GM21825 (cell line): ENCODE results near the gene ICE2.

ENCODE experiments used
- ATAC-seq: cut with Tn5 transposase; IDR thresholded peaks from one replicate; pipeline ENCODE4 v1.9.1; 2021; ENCODE audit warnings: mild to moderate bottlenecking, moderate library complexity; ENCODE audit not compliant: unreplicated experiment

Gene ICE2, protein sequence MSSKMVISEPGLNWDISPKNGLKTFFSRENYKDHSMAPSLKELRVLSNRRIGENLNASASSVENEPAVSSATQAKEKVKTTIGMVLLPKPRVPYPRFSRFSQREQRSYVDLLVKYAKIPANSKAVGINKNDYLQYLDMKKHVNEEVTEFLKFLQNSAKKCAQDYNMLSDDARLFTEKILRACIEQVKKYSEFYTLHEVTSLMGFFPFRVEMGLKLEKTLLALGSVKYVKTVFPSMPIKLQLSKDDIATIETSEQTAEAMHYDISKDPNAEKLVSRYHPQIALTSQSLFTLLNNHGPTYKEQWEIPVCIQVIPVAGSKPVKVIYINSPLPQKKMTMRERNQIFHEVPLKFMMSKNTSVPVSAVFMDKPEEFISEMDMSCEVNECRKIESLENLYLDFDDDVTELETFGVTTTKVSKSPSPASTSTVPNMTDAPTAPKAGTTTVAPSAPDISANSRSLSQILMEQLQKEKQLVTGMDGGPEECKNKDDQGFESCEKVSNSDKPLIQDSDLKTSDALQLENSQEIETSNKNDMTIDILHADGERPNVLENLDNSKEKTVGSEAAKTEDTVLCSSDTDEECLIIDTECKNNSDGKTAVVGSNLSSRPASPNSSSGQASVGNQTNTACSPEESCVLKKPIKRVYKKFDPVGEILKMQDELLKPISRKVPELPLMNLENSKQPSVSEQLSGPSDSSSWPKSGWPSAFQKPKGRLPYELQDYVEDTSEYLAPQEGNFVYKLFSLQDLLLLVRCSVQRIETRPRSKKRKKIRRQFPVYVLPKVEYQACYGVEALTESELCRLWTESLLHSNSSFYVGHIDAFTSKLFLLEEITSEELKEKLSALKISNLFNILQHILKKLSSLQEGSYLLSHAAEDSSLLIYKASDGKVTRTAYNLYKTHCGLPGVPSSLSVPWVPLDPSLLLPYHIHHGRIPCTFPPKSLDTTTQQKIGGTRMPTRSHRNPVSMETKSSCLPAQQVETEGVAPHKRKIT

DNA sequence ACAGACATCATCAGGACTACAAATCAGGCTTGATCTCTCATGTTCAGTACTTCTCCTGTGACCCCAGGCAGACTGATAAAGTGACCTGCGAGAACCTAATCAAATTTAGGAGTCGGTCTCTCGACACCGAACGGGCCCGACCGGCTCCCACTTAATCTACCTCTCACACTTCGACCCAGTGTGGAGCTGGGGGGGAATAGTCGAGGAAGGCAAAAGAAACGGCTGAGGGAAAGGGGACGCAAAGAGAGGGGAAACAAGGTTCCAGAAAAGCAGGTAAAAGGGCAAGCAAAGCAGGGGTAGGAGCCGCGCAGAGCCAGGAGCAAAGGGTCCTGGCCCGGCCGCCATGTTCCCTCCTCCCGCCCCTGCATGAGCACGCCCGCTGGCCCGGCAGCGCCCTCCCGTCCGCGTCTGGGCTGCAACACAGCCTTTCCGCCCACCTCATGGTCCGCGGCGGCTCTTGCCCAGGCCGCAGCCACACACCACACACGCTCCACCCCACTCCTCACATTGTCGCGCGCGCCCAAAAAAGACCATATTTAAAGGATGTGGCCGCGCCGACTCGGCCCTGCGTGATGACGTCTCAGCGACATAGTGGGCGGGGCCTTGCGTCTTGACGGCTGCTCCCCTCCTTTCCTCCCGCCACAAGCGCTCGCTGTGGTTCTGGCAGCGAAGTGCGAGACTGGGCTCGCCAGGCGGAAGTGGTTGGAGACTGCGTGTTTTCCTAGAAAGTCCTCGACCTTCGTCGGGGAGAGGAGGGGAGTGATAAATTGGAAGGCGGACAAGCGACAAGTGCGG lies at the start of gene ICE2:
TSS of gene ICE2 (minus strand) at position 577 of the 795 bp plus-strand sequence. CDS start 1,165 bp downstream, outside the sequence.
- peak; percentile 79 for ATAC-seq

DNA sequence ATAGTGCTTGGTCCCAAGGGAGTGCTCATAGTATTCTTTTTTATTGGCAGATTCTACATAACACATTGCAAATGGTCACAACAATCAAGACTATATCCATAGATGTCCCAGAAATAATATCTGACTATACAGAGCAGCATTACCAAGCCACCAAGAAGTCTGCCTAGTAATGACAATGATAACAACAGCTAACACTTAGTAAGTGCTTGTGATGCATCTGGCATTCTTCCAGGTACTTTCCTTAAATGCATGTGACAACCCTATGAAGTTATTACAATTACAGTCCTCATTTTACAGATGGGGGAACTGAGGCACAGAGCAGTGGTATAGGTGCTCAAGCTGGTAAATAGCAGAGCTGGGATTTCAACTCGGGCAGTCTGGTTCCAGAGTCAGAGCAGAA lies 49.6 kb upstream of the ICE2 start:
- no peak for ATAC-seq

- ATAC-seq, result no peak
Measured at GRCh38 chr15:60527456-60527855, 48.5 kb upstream of the ICE2 start.

DNA sequence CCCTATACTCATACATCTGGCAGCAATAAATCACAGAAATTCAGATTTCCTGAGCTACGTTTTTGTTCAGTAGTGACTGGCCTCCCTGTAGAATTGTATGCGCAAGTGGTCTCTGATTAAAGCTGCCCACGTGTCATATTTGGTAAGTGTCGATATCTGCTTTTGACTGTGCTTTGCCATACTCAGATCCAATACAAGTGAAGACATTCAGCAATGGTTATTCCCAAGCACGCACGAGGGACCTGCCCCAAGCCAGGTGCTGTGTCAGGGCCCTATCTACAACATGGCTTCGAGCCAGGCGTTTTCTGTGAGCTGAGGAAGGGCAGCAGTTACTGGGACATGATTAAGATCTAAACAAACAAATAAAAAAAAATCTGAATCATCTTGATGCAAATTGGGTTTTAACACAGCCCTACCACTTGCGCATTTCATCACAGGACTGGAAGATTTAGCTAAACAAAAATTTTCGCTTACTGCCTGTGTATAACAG lies 47.2 kb upstream of the ICE2 start:
- no peak for ATAC-seq

DNA sequence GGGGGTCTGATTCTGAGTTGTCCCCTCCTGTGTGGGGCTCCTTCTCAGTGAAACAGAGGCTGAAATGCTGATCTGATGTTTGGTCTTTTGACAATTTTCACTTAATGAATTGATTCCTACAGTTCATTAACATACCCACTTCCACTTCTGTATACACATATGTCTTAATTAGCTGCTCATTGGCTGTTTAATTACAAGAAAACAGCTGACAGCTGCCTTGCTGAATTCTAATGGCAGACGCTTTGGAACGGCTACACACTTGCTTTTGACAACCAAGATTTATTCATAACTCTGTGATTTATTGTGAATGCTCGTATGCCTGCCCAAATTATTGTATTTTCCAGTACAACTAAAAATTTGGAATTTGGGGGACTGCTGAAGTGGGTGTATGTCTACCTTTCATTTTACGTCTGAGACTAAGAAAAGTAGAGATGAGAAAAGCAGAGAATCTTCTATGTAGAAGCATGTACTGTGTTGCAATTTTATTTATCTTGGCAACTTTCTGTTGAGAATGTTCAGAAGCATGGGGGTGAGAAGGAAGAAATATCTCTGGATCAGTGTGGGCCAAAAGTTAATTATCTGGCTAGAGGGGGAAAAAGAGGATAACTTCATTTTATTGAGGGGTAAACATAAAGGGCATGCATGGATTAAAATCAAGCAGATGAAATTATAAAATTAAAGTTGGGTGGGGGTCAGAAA lies 46.5 kb upstream of the ICE2 start:
- no peak for ATAC-seq

GRCh38 chr15:60523056-60523455 lies 44.1 kb upstream of the ICE2 start:
- ATAC-seq, result no peak

GRCh38 chr15:60520825-60521368 lies 42.0 kb upstream of the ICE2 start:
- no peak for ATAC-seq

DNA sequence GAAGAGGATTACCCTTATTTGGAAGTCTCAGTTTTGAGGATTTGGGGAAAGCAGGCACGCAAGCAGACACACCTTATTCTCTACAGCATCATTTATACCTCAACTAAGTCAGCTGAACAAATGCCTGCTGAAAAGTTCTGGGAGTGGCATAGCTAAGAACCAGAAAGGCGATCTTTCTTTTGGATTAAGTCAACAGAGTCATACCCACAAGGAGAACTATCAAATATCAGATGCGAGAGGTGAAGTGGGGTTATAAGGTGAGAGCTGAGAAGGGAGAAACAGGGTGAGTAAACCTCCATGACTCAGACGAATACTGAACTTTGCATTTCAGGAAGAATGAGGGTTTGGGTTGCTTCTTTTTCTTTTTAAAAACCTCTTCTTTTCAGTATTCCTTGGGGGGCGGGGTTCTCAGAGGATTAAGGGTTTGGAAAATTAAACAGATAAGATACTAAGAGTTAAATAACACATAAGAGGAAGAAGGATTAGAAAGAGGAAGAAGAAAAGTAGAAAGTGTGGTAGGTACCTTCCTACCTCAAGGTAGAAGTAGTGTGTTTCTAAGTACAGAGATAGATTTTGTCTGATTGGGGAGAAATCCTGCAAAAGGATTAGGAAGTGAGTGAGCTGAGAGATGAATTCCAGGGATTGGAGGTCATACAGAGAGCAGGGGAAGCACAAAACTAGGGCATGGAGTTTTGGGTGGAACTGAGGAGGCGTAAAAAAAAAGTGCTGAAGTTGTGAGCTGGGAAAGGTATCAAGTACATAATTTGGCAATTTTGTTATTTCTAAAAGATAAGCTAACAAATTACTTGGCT lies 41.3 kb upstream of the ICE2 start:
- no peak for ATAC-seq

- ATAC-seq, result no peak
Measured at GRCh38 chr15:60519218-60519617, 40.3 kb upstream of the ICE2 start.

DNA sequence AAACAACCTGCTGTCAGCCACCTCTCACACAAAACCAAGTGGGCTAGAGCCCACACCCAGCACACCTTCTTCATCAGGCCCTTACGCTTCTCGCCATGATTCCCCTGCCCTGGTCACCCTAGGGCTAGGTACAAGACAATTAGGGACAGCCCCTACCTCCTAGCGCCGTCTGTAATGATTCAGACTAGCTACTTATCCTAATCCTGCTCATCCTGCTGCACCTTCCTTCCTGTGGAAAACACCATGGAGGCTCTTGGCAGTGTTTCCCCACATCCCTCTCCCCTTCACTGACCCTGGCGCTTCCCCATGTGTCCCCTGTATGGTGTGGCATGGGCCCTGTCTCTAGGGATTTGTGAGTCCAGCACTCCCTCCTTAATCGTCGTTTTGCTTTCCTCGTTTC lies 39.6 kb upstream of the ICE2 start:
- ATAC-seq, result no peak

- ATAC-seq, result no peak
Measured at GRCh38 chr15:60514261-60514881, 35.4 kb upstream of the ICE2 start.

DNA sequence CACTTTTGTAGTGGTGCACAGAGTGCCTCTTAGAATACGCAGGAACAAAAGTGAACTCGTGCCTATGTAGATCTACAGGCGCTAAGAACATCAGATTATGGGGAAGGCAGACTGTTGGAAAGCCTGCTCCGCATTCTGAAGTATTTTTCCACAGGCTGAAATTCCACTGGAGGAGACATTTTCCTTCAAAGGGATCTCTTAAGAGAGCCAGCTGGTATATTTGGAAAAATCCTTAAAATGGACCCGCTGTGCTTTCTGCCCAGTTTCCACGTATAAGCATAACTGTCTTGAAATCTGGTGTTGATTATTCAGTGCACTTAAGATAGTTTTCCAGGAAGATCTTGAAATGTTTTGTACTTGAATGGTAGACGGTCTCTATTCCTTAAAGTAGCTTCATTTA lies 34.7 kb upstream of the ICE2 start:
- no peak for ATAC-seq

DNA sequence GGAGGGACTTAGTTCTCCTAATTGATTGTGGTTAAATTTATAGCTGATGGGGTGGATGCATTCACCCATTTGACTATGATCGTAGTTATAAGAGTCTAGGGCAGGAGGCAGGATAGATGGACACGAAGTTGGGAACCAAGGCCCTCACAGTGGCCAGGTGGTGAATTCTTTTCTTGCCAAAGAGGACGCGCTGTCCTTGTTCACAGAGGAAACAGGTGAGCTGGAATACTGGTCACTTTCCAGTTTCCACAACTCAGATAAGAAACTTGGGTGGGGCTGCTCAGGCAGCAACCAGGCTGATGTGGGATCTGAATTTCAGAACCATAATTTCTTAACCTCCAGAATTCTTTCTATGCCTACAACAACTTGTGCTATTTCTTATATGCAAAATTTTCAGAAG lies 34.0 kb upstream of the ICE2 start:
- no peak for ATAC-seq

GRCh38 chr15:60511351-60512031 lies 32.5 kb upstream of the ICE2 start:
- no peak for ATAC-seq

DNA sequence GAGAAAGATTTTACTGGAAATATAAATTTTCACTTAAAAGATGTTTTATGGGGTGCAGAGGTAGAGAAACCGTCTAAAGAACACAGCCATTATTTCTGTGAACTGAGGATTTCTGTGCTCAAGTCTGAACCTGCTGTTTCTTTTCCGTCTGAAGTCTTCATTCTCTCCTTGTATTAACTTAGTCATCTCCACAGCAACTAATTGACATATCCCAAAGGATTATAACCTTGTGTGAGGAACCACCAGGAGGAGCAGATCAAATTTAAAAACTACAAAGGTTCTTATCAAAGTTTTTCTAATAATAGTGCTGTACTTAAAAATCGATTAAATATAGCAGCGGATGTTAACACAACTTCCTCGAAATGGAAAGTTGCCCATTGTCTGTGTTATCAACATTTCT lies 31.1 kb upstream of the ICE2 start:
- no peak for ATAC-seq

DNA sequence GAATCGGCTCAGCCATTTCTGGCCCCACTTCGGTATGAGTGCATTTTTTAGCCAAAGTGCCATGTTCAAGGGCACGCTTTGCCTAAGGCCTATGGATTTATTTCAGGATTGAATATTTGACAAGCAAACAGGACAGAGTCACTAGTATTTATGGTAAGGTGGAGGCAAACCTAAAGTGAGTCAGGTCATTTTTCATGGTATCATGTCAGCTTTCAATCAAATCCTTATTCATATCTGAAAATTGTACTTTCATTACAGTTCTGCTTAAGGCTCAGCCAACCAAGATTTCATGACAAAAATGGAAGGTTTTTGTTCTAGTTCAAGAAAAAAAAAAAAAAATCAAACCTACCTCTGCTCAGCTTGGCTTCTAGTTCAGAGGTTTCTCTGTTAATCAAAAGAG lies 30.5 kb upstream of the ICE2 start:
- no peak for ATAC-seq

DNA sequence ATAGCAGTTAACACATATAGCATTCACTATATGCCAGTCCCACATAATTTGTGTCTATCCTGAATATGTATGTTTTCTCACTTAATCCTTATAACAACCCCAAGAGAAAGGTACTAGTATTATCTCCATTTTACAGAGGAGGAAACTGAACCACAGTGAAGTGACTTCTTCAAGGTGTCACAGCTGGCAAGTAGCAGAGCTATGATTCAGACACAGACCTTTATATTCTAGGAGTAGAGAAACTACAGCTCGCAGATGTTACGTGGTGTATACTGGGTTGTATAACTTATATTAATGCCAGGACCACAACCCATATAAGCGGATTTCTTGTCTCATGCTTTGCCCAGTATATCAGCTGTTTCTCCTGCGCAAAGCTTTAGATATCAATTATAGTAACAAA lies 29.5 kb upstream of the ICE2 start:
- ATAC-seq, result no peak
